H9 (cell line): Measurements from ENCODE around the gene LTB4R2. TPM values are rescaled to one million over a fixed set of nuclear protein-coding genes. Genes with fewer than 3 reads are reported as not detected.

ENCODE experiments used
- DNase-seq: peaks from one replicate; pipeline ENCODE4 v3.0.0-alpha.2; 2017
- H2AFZ ChIP-seq: one replicate; pipeline ENCODE4 v1.6.1; 2013; ENCODE audit warnings: mild to moderate bottlenecking, low read length, control low read depth, moderate library complexity
- H2AK5ac ChIP-seq: 2 replicates; pipeline ENCODE4 v1.6.1; 2013; ENCODE audit warnings: low read length, control low read depth, mixed read lengths; ENCODE audit not compliant: insufficient read length
- H2BK120ac ChIP-seq: one replicate; pipeline ENCODE4 v1.6.1; 2013; ENCODE audit warnings: low read depth, mild to moderate bottlenecking, low read length, control low read depth, inconsistent platforms; ENCODE audit not compliant: poor library complexity, severe bottlenecking
- H2BK12ac ChIP-seq: 2 replicates; pipeline ENCODE4 v1.6.1; 2013; ENCODE audit warnings: low read length, control low read depth, mixed read lengths, low read depth; ENCODE audit not compliant: insufficient read length
- H2BK15ac ChIP-seq: 2 replicates; pipeline ENCODE4 v1.6.1; 2013; ENCODE audit warnings: low read depth, low read length, control low read depth
- H2BK20ac ChIP-seq: one replicate; pipeline ENCODE4 v1.6.1; 2013; ENCODE audit warnings: low read depth, mild to moderate bottlenecking, low read length, control low read depth, inconsistent platforms; ENCODE audit not compliant: poor library complexity, severe bottlenecking
- H2BK5ac ChIP-seq: 2 replicates; pipeline ENCODE4 v1.6.1; 2013; ENCODE audit warnings: low read length, control low read depth, mixed read lengths; ENCODE audit not compliant: insufficient read length
- H3K14ac ChIP-seq: 2 replicates; pipeline ENCODE4 v1.6.1; 2013; ENCODE audit warnings: low read length, control low read depth; ENCODE audit not compliant: insufficient read depth
- H3K18ac ChIP-seq: 2 replicates; pipeline ENCODE4 v1.6.1; 2013; ENCODE audit warnings: low read depth, mild to moderate bottlenecking, mixed read lengths, low read length, control low read depth; ENCODE audit not compliant: insufficient read length
- H3K23ac ChIP-seq: 2 replicates; pipeline ENCODE4 v1.6.1; 2013; ENCODE audit warnings: low read length, control low read depth, mixed read lengths, low read depth; ENCODE audit not compliant: insufficient read length
- H3K23me2 ChIP-seq: 2 replicates; pipeline ENCODE4 v1.6.1; 2013; ENCODE audit warnings: low read depth, mild to moderate bottlenecking, mixed read lengths, low read length, control low read depth; ENCODE audit not compliant: insufficient read length, poor library complexity, severe bottlenecking
- H3K27ac ChIP-seq: 2 replicates; pipeline ENCODE4 v1.5.1; 2013; ENCODE audit warnings: low read length, control low read depth, mixed read lengths, low read depth; ENCODE audit not compliant: insufficient read length
- H3K27me3 ChIP-seq: 2 replicates; pipeline ENCODE4 v1.6.1; 2013; ENCODE audit warnings: low read length, control low read depth, inconsistent platforms; ENCODE audit not compliant: insufficient read depth
- H3K4ac ChIP-seq: 2 replicates; pipeline ENCODE4 v1.6.1; 2013; ENCODE audit warnings: low read depth, mild to moderate bottlenecking, control low read depth, inconsistent platforms, low read length, moderate library complexity
- H3K4me1 ChIP-seq: 2 replicates; pipeline ENCODE4 v1.6.1; 2013; ENCODE audit warnings: low read length, control low read depth, inconsistent platforms; ENCODE audit not compliant: insufficient read depth
- H3K4me2 ChIP-seq: 2 replicates; pipeline ENCODE4 v1.6.1; 2013; ENCODE audit warnings: low read length, control low read depth, mixed read lengths; ENCODE audit not compliant: insufficient read length, insufficient read depth
- H3K56ac ChIP-seq: 2 replicates; pipeline ENCODE4 v1.6.1; 2013; ENCODE audit warnings: low read depth, mild to moderate bottlenecking, mixed read lengths, low read length, control low read depth; ENCODE audit not compliant: insufficient read length
- H3K79me1 ChIP-seq: 2 replicates; pipeline ENCODE4 v1.6.1; 2013; ENCODE audit warnings: low read depth, mild to moderate bottlenecking, moderate library complexity, low read length, control low read depth, inconsistent platforms; ENCODE audit not compliant: insufficient read depth, poor library complexity, severe bottlenecking
- H3K79me2 ChIP-seq: 2 replicates; pipeline ENCODE4 v1.6.1; 2013; ENCODE audit warnings: low read length, control low read depth, inconsistent platforms; ENCODE audit not compliant: insufficient read depth
- H3K9ac ChIP-seq: 2 replicates; pipeline ENCODE4 v1.6.1; 2013; ENCODE audit warnings: low read length, control low read depth, mixed read lengths; ENCODE audit not compliant: insufficient read length; ENCODE audit errors: extremely low read depth
- H3K9me3 ChIP-seq: one replicate; pipeline ENCODE4 v1.6.1; 2013; ENCODE audit warnings: low read depth, low read length, inconsistent platforms; ENCODE audit not compliant: control insufficient read depth
- H3T11ph ChIP-seq: one replicate; pipeline ENCODE4 v1.6.1; 2013; ENCODE audit warnings: mild to moderate bottlenecking, low read length, control low read depth, inconsistent platforms
- H4K20me1 ChIP-seq: one replicate; pipeline ENCODE4 v1.6.1; 2013; ENCODE audit not compliant: control insufficient read depth, insufficient read length, insufficient read depth
- H4K5ac ChIP-seq: 2 replicates; pipeline ENCODE4 v1.6.1; 2013; ENCODE audit warnings: low read depth, mild to moderate bottlenecking, mixed read lengths, low read length, control low read depth; ENCODE audit not compliant: insufficient read length
- H4K8ac ChIP-seq: replicated peaks from 2 replicates; pipeline ENCODE4 v1.6.1; 2013; ENCODE audit warnings: low read length, control low read depth, mixed read lengths, low read depth; ENCODE audit not compliant: insufficient read length
- H4K91ac ChIP-seq: 2 replicates; pipeline ENCODE4 v1.6.1; 2013; ENCODE audit warnings: low read depth, mild to moderate bottlenecking, moderate library complexity, mixed read lengths, low read length, control low read depth; ENCODE audit not compliant: insufficient read length
- H3K27ac Mint-ChIP-seq, 3 experiments: 2 replicates in 2 of 3; 3 replicates in 1 of 3; pipeline ENCODE4 v1.8.0; 2020 to 2021; ENCODE audit warnings: mixed read lengths in 3 of 3, mild to moderate bottlenecking in 1 of 3, moderate library complexity in 1 of 3
- H3K27me3 Mint-ChIP-seq: 2 replicates; pipeline ENCODE4 v1.8.0; 2021; ENCODE audit warnings: low read depth, mild to moderate bottlenecking, moderate library complexity, mixed read lengths
- H3K36me3 Mint-ChIP-seq, 3 experiments: 2 replicates in 2 of 3; 3 replicates in 1 of 3; pipeline ENCODE4 v1.8.0; 2020 to 2021; ENCODE audit warnings: low read depth in 3 of 3, mixed read lengths in 3 of 3; ENCODE audit not compliant: insufficient read depth in 1 of 3
- H3K4me1 Mint-ChIP-seq, 2 experiments: 2 replicates each; pipeline ENCODE4 v1.8.0; 2020; ENCODE audit warnings: mixed read lengths in 2 of 2
- H3K4me3 Mint-ChIP-seq, 2 experiments: 2 replicates in 1 of 2; 3 replicates in 1 of 2; pipeline ENCODE4 v1.8.0; 2020 to 2021; ENCODE audit warnings: mild to moderate bottlenecking in 2 of 2, mixed read lengths in 2 of 2, moderate library complexity in 1 of 2
- H3K9me3 Mint-ChIP-seq, 2 experiments: 2 replicates in 1 of 2; 3 replicates in 1 of 2; pipeline ENCODE4 v1.8.0; 2020; ENCODE audit warnings: mild to moderate bottlenecking in 2 of 2, mixed read lengths in 2 of 2, moderate library complexity in 1 of 2
- CTCF ChIP-seq: fragments of 200-600 bp; sonication (generic); conservative IDR thresholded peaks from 3 replicates; pipeline ENCODE4 v1.8.0; 2021; ENCODE audit warnings: antibody characterized with exemption, mild to moderate bottlenecking
- WGBS: extraction: QIAGEN DNeasy Blood & Tissue Kit; methylation state at CpG from one replicate; pipeline ENCODE4 v1.1.7; 2013; ENCODE audit warnings: missing lambda C conversion rate, low lambda C conversion rate, mixed read lengths; ENCODE audit not compliant: insufficient read length; ENCODE audit errors: extremely low coverage; 5-methylcytosine and 5-hydroxymethylcytosine counted together
- total RNA-seq: library from RNA; stranded (reverse); gene quantifications from 2 replicates; pipeline ENCODE4 v1.2.1, GENCODE V29; 2021

Gene LTB4R2
- total RNA-seq, 1 experiment from 2014 or later, result 13.4 TPM

GRCh38 chr14:24347134-24347533, 37.2 kb downstream of the LTB4R2 start:
- Histone ChIP-seq H3K14ac (no peak overlapping the region; the same call in 1 of the 2 replicates), H3K79me1 (no peaks in the 10 kb centered on the region), H4K8ac (no peak overlapping the region), H2AK5ac (no peak overlapping the region), H3K9ac (no peak overlapping the region), H3T11ph (no peak overlapping the region), H2BK120ac (no peak overlapping the region), H4K91ac (no peak overlapping the region), H2BK15ac (no peak overlapping the region), H3K9me3 (no peaks in the 10 kb centered on the region), H4K5ac (no peak overlapping the region), H3K27me3 (no peaks in the 10 kb centered on the region; the same call in 1 of the 2 replicates), H4K20me1 (no peaks in the 10 kb centered on the region), H3K79me2 (no peaks in the 10 kb centered on the region), H3K4ac (no peak overlapping the region; the same call in 1 of the 2 replicates), H2AFZ (peak overlapping the region; percentile 23), H2BK12ac (no peak overlapping the region), H3K4me1 (no peaks in the 10 kb centered on the region), H3K27ac (no peak overlapping the region), H2BK20ac (no peak overlapping the region), H3K56ac (no peak overlapping the region), H3K23me2 (no peaks in the 10 kb centered on the region), H3K23ac (no peak overlapping the region), H2BK5ac (no peak overlapping the region), H3K18ac (no peak overlapping the region), H3K4me2 (no peak overlapping the region)
- Mint-ChIP-seq H3K27me3 (peaks cover 85% of the 10 kb centered on the region), H3K9me3 (no peaks in the 10 kb centered on the region), H3K27ac (peak overlapping the region in 1 of 3 experiments; percentile 43; a peak in 2 of 7 replicates), H3K4me1 (peaks cover 0 to 6% of the 10 kb centered on the region in 2 experiments; a peak in 2 of 4 replicates), H3K36me3 (no peaks in the 10 kb centered on the region), H3K4me3 (no peak overlapping the region)
- TF ChIP-seq CTCF, result no peak
- no CpG with 5 or more reads among the region's 1 CpG for WGBS
- no peak for DNase-seq
